GM19240 (cell line): ENCODE results near the gene PSAP.

Experiments
- DNase-seq: peaks from one replicate; pipeline ENCODE4 v3.0.0; 2011; ENCODE audit warnings: low spot score; ENCODE audit not compliant: insufficient read length

PSAP gene

DNA sequence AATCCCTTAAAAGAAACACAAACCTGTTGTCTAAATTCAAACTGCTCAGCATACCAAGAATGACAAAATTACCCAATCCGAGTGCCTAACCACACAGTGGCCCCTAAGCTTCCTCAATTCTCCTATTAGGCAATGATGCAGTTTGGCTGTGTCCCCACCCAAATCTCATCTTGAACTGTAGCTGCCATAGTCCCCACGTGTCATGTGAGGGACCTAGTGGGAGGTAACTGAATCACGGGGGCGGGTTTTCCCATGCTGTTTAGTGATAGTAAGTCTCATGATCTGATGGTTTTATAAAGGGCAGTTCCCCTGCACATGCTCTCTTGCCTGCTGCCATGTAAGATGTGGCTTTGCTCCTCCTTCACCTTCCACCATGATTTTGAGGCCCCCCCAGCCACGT lies 21.9 kb downstream of the PSAP start:
- no peak for DNase-seq

DNA sequence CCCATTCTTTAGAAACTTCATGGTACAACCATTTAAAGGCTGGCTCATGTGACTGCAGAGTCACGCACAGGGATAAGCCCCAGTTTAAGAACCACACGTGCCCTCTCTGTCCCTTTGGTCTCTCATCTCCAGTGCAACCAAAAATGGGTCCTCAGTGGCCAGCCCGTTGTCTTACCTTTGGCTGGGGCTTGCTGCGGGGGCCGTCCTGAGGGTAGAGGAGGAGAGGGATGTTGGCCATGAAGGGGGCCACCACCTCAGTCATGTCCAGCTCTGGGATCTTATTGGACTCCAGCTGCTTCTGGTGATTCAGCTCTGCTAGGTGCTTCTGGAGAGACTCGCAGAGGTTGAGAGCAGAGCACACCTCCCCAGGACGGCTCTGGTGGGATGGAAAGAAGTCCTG lies 22.3 kb downstream of the PSAP start:
- no peak for DNase-seq

DNA sequence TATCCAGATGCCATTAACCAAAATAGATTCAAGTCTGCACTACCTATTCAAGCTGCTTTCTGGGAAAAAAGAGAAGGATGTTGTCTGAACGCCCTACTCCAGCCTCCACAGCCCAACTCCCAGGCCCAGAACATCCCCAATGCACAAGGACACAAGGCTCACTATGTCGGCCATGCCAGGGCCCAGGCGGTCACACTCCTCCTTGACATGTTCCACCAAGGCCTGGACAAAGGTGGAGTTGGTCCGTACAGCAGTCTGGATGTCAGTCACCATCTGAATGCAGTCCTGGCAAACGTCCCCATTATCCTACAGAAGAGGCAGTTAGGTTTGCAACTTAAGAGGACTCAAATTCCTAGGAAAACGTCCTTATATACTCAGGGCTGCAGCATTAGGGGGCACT lies 23.2 kb downstream of the PSAP start:
- DNase-seq, result no peak

DNA sequence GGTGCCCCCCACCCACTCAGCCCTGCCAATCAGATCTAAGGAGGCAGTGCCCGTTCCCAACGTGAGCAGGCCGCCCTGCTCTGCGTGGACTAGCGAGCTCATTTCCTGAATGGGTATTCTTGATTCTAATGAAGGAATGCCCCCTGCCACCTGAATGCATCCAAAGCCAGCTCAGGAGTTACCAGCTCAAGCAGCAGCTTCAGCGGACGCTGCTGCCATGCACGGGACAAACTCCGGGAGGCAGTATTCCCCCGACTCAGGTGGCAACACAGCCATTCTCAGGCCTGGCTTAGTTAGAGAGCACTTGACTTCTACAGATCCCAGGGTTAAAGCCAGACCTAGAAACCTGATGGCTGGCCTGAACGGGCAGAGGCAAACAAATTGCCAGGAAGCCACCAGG lies 25.8 kb downstream of the PSAP start:
- DNase-seq, result no peak

DNA sequence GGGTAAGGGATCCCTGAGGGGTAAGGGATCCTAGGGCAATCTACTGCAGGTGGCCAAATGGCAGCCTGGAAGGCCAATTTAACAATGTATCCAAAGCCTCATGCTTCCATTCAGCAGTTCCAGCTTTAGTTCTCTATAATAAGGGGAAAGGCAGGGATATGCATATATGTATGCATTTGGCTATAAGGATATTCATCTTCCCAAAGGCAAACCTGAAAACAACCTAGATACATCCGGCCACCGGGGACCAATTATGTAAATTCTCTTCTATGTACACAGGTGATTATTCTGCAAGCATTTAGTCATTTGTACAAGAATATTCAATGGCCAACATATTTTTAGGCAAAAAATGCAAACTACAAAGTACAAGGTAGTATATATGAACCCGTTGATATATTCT lies 26.7 kb downstream of the PSAP start:
- no peak for DNase-seq

DNA sequence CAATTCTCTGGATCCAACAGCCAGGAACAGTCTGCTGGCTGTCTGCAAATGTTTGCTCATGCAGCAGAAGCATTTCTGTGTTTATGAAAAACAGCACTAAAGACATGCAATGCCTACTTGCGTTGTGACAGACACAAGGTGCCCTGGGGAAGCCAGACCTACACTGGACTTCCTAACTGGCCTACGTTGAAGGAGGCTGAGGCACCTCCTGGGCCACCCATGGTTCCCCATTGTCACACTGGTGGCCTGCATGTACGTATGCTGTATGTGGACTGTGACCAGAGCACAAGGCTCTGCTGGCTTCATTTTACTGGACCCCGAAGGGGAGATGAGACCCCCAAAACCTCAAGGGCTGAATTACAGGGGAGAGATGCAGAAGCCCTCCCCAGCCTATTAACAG lies 27.7 kb downstream of the PSAP start:
- DNase-seq, result no peak

DNA sequence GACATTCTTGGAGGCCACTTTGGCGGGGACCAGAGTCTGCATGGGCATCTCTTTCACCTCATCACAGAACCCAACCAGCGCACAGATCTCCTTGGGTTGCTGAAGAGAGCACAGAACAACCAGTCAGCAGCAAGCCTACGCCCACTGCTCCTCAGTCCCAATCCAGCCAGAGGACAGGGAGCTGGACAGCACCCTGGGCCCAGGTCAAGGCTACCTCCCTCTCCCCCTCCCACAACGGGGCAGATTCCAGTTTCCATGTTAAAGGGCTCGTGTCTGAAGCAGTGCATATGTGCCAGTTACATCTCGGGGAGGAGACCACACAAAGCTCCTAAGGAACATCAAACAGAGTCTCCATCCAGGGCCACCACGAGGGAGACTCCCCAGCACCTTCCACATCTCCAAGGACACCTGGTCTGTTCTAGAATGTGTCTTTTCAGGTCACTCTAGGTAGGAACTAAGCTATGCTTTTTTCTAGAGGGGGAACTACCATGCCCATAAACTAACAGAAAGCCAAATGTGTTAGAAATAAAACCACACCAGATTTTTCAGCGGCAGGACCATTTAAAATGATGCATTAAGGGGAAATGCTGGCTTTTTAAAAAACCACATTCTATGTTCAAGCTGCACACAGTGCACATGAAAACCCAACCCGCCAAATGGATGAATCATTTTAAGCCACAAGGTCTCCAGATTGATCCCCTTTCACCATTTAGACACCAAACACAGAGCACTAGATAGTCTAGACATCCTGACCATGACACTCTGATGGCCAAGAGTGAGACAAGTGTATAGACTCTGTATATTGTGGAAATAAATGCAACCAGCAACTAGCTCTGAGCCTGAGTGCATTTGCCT lies 28.9 kb downstream of the PSAP start:
- no peak for DNase-seq

DNA sequence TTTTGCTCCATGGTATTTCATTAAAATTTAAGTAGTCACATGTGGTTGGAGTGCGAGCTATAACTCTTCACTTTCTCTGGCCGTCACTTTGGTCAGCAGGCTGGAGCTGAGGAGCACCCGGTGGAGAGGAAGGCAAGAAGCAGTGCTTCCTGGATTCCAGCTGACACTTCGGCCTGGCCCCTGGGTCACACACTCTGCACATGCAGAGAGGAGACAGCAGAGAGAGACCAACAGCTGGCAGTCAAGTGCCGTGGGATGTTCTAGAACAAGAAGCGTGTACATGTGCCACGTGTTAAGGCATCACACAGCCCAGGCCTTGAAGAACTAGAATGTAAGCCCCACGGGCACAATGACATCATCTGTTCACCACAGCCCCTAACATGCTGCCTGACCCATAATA lies 30.1 kb downstream of the PSAP start:
- no peak for DNase-seq

DNA sequence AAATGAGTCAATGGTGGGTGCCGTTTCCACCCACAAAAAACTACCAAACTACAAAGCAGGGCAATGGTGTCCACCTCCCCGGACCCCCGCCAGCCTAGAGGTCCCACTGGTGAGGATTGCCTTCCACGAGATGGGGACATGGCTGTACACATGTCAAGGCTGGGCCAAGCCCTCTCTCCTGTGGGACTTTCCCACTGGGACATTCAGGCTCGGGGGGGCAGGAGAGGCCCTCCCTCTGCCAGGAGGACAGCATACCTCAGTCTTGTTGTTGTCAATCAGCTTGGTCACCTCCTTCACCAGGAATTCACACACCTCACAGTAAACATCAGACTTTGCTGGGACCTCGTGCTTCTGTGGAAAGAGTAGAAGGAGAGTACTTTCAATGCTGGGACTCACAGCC lies 31.1 kb downstream of the PSAP start:
- no peak for DNase-seq

DNA sequence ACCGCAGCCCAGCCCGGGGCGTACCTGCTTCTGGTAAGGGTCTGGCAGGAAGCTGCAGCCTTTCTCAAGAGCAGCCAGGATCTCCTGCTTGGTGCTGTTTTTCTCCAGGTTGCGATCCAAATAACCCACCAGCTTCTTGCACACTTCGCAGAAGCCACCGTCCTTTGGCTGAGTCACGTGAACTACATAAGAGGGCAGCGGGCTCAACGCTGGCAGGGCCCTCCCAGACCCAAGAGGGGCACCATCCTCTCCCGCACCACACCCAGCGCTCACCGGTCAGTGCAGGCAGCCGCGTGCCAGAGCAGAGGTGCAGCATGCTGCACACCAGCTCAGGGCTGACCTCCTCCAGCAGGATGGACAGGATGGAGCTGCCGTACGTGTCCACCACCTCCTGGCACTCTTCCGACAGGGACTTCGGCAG lies 31.6 kb downstream of the PSAP start:
- no peak for DNase-seq

DNA sequence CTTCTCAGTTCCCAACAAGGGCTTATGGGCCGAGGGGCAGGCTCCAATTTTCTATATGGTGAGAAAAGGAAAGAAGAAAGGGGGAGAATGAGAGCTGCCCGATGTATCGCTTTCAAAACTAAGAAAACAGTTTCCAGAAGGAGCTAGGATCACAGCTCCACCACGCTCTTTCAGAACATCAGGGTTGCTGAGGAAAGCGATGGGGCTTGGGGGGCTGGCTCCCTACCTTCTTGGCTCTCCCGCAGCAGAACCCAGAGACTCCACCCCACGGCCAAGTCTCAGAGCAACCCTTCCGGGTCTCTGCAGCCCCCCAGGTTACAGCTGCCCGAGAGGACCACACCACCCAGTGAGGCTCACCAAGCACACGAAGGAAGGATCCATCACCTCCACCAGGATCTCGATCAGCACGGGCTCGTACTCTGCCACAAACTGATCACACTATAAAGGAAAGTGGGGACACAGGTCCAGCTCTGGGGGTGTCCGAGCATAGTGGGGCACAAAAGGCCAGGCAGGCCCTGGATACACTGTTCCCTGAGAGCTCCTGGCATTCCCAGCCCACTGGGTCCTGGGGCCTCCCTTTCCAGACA lies 32.3 kb downstream of the PSAP start:
- no peak for DNase-seq

DNA sequence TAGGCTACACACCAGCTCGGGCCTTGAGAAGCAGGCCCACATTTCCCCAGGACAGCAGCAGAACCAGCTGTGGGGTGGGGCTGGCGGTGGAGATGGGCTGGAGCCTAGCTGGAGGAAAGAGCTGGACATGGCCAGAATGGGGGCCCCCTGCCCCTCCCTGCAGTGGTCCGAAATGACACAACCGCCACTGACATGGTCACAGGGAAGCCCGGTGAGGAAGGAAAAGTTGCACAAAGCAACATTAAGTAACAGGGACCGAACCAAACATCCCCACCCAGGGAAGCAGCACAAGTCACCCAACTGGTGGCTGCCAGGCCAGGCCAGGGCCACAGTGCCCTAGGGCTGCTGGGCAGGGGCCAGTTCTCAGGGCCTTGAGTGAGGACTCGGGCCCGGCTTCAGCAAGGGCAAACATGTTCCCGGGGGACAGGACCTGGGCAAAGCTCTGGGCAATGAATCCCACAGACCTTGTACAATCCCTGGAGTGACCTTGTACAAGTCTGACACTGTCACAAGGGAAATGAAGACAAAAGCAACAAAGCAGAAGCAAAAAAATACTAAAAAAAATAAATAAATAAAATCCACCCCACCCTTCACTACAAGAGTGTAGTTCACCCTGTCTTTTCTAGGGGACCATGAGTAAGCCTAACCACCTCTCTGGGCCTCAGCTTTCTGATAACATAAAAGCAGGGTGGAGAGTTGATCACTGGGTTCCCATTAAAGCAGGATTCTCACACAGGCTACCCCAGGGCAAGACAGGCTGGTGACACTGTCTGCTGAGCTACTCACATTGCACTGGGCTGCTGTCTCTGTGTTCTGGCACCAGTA lies 33.0 kb downstream of the PSAP start:
- no peak for DNase-seq

DNA sequence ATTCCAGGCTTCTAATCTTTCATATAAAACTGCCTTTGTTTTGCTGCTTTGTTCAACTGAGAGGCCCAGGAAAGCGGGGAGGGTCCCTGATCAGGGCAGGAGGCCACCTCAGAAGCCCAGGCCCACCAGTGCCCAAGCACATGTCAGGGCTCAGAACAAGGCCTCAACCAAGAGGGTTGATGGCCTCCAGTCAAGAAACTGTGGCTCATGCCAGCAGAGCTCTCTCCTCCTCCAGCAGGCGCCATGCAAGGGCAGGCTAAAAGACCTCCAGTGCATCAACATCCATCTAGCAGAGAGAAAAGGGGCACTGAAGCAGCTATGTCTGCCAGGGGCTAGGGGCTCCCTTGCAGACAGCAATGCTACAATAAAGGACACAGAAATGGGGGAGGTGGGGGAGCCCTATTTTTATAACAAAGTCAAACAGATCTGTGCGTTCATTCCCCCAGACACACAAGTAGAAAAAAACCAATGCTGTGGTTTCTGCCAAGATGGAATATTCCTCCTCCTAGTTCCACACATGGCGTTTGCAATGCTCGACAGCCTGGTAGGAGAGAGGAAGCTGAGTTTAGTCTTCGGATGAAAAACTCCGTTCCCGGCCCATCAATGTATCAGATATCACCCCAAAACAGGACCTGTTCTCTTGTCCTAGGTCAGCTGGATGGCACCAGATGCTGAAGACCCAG lies 34.0 kb downstream of the PSAP start:
- no peak for DNase-seq

DNA sequence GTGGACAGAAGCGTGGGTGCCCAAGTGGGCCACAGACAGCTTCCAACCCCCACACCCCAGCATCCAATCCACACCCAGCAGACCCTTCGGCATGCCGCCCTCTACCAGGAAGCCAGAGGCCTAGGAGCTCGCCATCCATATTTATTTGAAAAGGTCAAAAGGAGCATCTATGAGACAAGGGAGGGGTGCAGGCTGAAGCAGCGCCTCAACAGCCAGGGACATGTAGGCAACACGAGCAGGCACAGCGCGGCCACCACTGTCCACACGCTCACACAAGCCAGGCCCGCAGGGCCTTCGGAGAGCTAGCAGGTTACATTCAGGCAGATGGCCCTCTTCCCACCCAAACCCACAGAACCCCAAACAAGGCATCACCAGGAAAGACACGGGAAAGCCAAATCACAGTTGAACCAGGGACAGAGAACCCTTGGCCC lies 34.6 kb downstream of the PSAP start:
- no peak for DNase-seq

DNA sequence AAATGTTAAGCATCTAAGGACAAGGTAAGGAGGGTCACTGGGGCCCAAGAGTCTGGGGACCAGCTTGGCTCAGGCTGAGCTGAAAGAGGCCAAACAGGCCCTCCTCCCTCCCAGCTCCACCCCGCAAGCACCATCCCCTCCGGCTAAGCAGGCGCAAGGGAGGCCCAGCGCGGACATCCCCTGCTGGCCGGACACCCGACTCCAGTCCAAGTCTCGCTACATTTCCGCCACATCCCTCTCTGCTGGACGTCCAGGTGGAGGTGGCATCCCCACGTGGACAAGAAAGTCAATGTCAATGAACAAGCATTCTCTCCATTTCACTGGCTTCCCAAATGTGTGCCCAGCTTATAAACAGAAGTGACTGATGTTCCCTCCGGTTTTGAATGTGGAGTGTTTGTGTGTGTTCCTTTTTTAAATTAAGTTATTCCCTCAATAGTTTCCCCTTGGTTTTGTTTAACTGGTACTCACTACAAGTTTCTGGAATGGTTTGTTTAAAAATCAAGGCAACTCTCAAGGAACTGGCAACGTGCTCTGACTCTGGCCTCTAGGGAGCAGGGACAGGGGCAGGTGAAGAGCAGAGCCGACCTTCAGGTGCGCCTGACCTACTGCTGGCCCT lies 35.4 kb downstream of the PSAP start:
- DNase-seq, result no peak

DNA sequence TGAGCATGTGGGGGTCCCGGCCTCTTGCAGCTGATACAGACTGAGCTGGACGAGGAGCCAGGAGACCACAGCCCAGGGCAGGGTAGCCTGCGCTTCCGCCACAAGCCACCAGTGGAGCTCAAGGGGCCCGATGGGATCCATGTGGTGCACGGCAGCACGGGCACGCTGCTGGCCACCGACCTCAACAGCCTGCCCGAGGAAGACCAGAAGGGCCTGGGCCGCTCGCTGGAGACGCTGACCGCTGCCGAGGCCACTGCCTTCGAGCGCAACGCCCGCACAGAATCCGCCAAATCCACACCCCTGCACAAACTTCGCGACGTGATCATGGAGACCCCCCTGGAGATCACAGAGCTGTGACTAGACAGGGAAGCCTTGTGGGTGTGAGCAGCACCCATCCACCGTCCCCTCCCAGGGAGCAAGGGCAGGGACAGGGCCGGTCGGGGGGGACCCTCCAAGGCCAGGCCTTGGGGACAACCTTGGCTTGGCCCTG lies 36.1 kb downstream of the PSAP start:
- DNase-seq, result no peak

DNA sequence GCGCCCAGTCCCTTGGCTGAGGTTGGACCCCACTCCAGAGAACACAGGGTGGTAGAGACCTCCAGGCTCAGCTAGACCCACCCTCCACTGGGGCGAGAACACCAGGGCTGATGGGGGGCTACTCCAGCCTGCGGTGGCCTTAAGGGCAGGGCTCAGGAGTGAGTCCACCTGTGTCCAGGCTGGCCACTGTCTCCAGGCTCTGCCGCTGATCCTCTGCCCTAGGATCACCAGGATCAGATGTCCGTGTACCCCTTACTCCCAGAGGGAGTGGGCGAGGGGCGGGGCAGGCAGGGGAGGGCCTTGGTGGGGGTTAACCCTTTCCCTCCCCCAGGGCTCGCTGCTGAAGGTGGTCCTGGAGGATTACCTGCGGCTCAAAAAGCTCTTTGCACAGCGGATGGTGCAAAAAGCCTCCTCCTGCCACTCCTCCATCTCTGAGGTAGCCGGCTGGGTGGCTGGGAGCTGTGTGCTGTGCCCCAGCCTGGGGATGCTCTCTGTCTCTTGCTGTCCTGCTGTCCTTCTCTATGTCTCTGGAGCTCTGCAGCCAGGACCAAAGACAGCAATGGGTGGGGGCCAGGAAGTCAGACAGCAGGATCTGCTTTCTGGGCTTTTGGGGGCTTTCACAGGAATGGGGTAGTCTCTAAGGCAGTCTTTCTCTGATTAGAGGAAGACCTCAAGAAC lies 38.0 kb downstream of the PSAP start:
- no peak for DNase-seq

DNA sequence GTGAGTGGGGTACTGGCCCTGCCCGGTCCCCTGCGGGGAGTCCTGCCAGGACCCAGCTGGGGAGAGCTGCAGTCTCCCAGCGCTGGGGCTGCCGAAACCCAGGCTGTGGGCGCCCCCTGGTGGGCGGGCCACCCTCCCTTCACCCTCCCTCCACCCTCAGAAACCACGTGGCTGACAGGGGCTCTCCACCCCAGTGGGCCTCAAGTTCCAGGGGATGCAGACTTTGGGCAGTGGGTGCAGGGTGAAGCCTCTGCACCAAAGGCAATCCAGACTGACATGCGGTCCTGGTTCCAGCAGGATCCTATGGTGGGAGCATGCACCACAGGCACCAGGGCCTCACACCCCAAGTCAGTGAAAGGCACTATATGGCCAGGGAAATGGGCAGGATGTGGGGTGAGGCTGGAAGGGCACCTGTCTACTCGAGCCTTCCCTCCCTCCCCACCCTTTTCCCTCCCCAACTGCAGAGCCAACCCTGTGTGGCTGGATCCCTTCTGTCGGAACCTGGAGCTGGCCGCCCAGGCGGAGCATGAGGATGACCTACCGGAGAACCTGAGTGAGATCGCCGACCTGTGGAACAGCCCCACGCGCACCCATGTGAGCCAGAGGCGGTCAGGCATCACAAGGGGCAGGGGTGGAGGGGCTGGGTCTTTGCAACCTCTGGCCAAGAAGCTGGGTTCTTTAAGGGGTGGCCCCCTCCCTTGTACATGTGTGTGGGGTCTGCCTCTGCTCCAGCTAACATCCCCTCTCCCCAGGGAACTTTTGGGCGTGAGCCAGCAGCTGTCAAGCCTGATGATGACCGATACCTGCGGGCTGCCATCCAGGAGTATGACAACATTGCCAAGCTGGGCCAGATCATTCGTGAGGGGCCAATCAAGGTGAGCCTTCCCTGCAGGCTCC lies 38.8 kb downstream of the PSAP start:
- peak; percentile 80 for DNase-seq

DNA sequence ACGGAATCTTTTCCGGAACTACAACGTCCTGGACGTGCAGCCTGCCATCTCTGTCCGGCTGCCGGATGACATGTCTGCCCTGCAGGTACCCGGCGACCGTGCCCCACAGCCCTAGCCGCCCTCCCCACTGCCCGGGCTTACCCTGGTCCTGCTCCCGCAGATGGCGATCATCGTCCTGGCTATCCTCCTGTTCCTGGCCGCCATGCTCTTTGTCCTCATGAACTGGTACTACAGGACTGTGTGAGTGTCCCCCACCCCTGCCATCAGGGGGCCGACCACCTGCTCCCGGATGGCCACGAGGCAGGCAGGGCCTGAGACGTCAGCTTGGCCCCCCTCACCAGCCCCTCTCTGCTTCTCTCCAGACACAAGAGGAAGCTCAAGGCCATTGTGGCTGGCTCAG lies 39.7 kb downstream of the PSAP start:
- DNase-seq, result no peak
